ENCODE measurements around the gene LUZP1. TPM values are rescaled to one million over a fixed set of nuclear protein-coding genes. Genes with fewer than 3 reads are reported as not detected.

LUZP1 gene
- total and polyA plus RNA-seq, 2 donors (not counting 3 experiments of a cell fraction or from before 2014, with no cell fraction given), result 26.3 to 82.4 TPM

- dilution Hi-C loops (cut with MboI; ENCODE audit: extremely low pct_ligation_motif_present, low sequenced_read_pairs), result no loop called here
- FAIRE-seq (no peak), DNase-seq (ENCODE audit: low read depth, low spot score) (no peak)
- H3K9ac ChIP-seq (replicated peaks; ENCODE audit: extremely low read depth, insufficient read depth, low read length), result no peak overlapping the region
- no TSS peak for BruUV-seq (replicated peaks)
- peaks cover 70% of the 10 kb centered on the region for H3K79me2 ChIP-seq (ENCODE audit: control insufficient read depth, insufficient read depth, low read length)
- ChIA-PET CTCF (interaction anchor here (0.9 to 17.3 kb wide), 9 partner anchors 7 to 83 kb away, joined by 3 to 671 read pairs (median 8); partner anchors contain the start of gene LUZP1), POLR2A (interaction anchor here (1.1 to 1.5 kb wide), 2 partner anchors 13 to 78 kb away, joined by 3 read pairs; no protein-coding TSS in a partner anchor)
- H3K36me3 ChIP-seq (ENCODE audit: control insufficient read depth in 2 of 2, extremely low read depth in 1 of 2, insufficient read depth in 2 of 2, low read length in 2 of 2), result peaks cover 2 to 7% of the 10 kb centered on the region in 2 experiments
- H4K20me1 ChIP-seq (replicated peaks; ENCODE audit: control insufficient read depth, extremely low read depth, insufficient read depth, low read length), result no peaks in the 10 kb centered on the region
- H3K4me1 ChIP-seq (ENCODE audit: control insufficient read depth, extremely low read depth, insufficient read depth, low read length), result peaks cover 66% of the 10 kb centered on the region
- intact Hi-C loops (cut with micrococcal nuclease), result no loop called here
- H3K9me1 ChIP-seq (replicated peaks; ENCODE audit: control insufficient read depth, extremely low read depth, insufficient read depth, low read length), result no peaks in the 10 kb centered on the region
- no peak overlapping the region for H3K4me3 ChIP-seq (replicated peaks in 1 of 3; ENCODE audit: insufficient read depth in 1 of 3, low read depth in 1 of 3, low read length in 3 of 3)
- TF ChIP-seq MAX (IDR thresholded peaks at IDR 0.05; ENCODE audit: insufficient read depth, insufficient read length), result no peak
- TF ChIP-seq, protein P1, sequence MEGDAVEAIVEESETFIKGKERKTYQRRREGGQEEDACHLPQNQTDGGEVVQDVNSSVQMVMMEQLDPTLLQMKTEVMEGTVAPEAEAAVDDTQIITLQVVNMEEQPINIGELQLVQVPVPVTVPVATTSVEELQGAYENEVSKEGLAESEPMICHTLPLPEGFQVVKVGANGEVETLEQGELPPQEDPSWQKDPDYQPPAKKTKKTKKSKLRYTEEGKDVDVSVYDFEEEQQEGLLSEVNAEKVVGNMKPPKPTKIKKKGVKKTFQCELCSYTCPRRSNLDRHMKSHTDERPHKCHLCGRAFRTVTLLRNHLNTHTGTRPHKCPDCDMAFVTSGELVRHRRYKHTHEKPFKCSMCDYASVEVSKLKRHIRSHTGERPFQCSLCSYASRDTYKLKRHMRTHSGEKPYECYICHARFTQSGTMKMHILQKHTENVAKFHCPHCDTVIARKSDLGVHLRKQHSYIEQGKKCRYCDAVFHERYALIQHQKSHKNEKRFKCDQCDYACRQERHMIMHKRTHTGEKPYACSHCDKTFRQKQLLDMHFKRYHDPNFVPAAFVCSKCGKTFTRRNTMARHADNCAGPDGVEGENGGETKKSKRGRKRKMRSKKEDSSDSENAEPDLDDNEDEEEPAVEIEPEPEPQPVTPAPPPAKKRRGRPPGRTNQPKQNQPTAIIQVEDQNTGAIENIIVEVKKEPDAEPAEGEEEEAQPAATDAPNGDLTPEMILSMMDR (IDR thresholded peaks at IDR 0.05; ENCODE audit: extremely low read depth in 1 of 2, insufficient read depth in 1 of 2, low read depth in 1 of 2, low read length in 2 of 2), result no peak
- TF ChIP-seq JUN (IDR thresholded peaks at IDR 0.05; ENCODE audit: borderline replicate concordance, insufficient read depth, insufficient read length, low read depth), result no peak
- no peak for TF ChIP-seq POLR2A (IDR thresholded peaks at IDR 0.05; ENCODE audit: low read depth, low read length)
- TF ChIP-seq GATA2 (IDR thresholded peaks at IDR 0.05; ENCODE audit: insufficient read depth, insufficient read length, low read depth, low read length), result no peak
- no peak for TF ChIP-seq POLR2AphosphoS5 (IDR thresholded peaks at IDR 0.05; ENCODE audit: insufficient read depth, low read depth, low read length)
- no peak for TF ChIP-seq FOS (IDR thresholded peaks at IDR 0.05; ENCODE audit: borderline replicate concordance, insufficient read depth, low read length)
- no peak for TF ChIP-seq EZH2 (IDR thresholded peaks at IDR 0.05; ENCODE audit: borderline replicate concordance, low read depth, low read length, severe bottlenecking)
- no peak for TF ChIP-seq MYC (IDR thresholded peaks at IDR 0.05; ENCODE audit: low read depth, low read length)
- no peak overlapping the region for H2AFZ ChIP-seq (ENCODE audit: low read depth, low read length)
- peak overlapping the region; percentile 83 for H3K27ac ChIP-seq (ENCODE audit: insufficient read depth, low read depth, low read length)
- H3K4me2 ChIP-seq (ENCODE audit: insufficient read depth, low read length), result peak overlapping the region; percentile 69
- no peaks in the 10 kb centered on the region for H3K9me3 ChIP-seq (replicated peaks; ENCODE audit: control insufficient read depth, insufficient read depth, low read length)
- no peaks in the 10 kb centered on the region for H3K27me3 ChIP-seq (ENCODE audit: control insufficient read depth in 2 of 2, insufficient read depth in 2 of 2, low read length in 2 of 2)
These were observed 67.4 kb downstream of the LUZP1 start for GRCh38 chr1:23101101-23101827.
